Endothelial cell of umbilical vein (primary cell): ENCODE measurements around the gene CHIC2. TPM values are rescaled to one million over a fixed set of nuclear protein-coding genes. Genes with fewer than 3 reads are reported as not detected.

Experiments used
- BruUV-seq: library from RNA; stranded (reverse); fragments of 400-500 nt; replicated peaks from 2 replicates; lab custom pipeline; 2021; lab: Mats Ljungman, UMichigan
- CTCF ChIA-PET: fragments of 300-600, 350-600 bp; sonication (Branson Sonifier 250); formaldehyde crosslinking; loops from one replicate; lab custom pipeline; 2021; ENCODE audit warnings: antibody characterized with exemption, inconsistent platforms; lab: Charles Lee
- POLR2A ChIA-PET: fragments of 300-600, 350-600 bp; sonication (Branson Sonifier 250); formaldehyde crosslinking; loops from one replicate; lab custom pipeline; 2021; ENCODE audit warnings: antibody characterized with exemption, inconsistent platforms; lab: Charles Lee
- DNase-seq: peaks from one replicate; pipeline ENCODE4 v3.0.0-alpha.2; 2011; ENCODE audit warnings: low read depth, low spot score
- FAIRE-seq: peaks from 2 replicates; lab custom pipeline; 2011; peaks lifted over from hg19 to GRCh38; lab: Jason Lieb, UNC
- H2AFZ ChIP-seq: 2 replicates; pipeline ENCODE4 v1.6.0; 2012; ENCODE audit warnings: low read depth, low read length, control low read depth, inconsistent platforms
- H3K27ac ChIP-seq: 2 replicates; pipeline ENCODE4 v1.5.1; 2011; ENCODE audit warnings: low read depth, mild to moderate bottlenecking, control low read depth, low read length, moderate library complexity; ENCODE audit not compliant: insufficient read depth
- H3K27me3 ChIP-seq, 2 experiments: 2 replicates each; pipeline versions ENCODE4 v1.6.0 to v1.6.1; 2011; ENCODE audit warnings: low read length in 2 of 2, mixed read lengths in 1 of 2; ENCODE audit not compliant: control insufficient read depth in 2 of 2, insufficient read depth in 2 of 2
- H3K36me3 ChIP-seq, 2 experiments: 2 replicates in 1 of 2; 3 replicates in 1 of 2; pipeline ENCODE4 v1.5.1; 2011; ENCODE audit warnings: low read length in 2 of 2, mild to moderate bottlenecking in 1 of 2, moderate library complexity in 1 of 2; ENCODE audit not compliant: control insufficient read depth in 2 of 2, insufficient read depth in 2 of 2; ENCODE audit errors: extremely low read depth in 1 of 2
- H3K4me1 ChIP-seq: 3 replicates; pipeline ENCODE4 v1.5.1; 2011; ENCODE audit warnings: mild to moderate bottlenecking, low read length; ENCODE audit not compliant: control insufficient read depth, insufficient read depth; ENCODE audit errors: extremely low read depth
- H3K4me2 ChIP-seq: 2 replicates; pipeline ENCODE4 v1.6.1; 2011; ENCODE audit warnings: low read length, control low read depth, mixed read lengths; ENCODE audit not compliant: insufficient read depth
- H3K4me3 ChIP-seq, 3 experiments: fragments of 200-600 bp in 1 of 3; sonication (generic), shearing (Covaris generic) in 1 of 3; replicated peaks in 1 of 3; 2 replicates each; pipeline ENCODE4 v1.5.1; 2011 to 2016; ENCODE audit warnings: control low read depth in 3 of 3, low read length in 3 of 3, mild to moderate bottlenecking in 2 of 3, inconsistent platforms in 1 of 3, low read depth in 1 of 3, moderate library complexity in 1 of 3; ENCODE audit not compliant: insufficient read depth in 1 of 3
- H3K79me2 ChIP-seq: 2 replicates; pipeline ENCODE4 v1.6.0; 2012; ENCODE audit warnings: low read length, inconsistent platforms; ENCODE audit not compliant: control insufficient read depth, insufficient read depth
- H3K9ac ChIP-seq: replicated peaks from 2 replicates; pipeline ENCODE3; 2011; ENCODE audit warnings: low read length, control low read depth; ENCODE audit not compliant: insufficient read depth; ENCODE audit errors: extremely low read depth
- H3K9me1 ChIP-seq: replicated peaks from 3 replicates; pipeline ENCODE4 v1.6.0; 2011; ENCODE audit warnings: mild to moderate bottlenecking, low read length; ENCODE audit not compliant: control insufficient read depth, insufficient read depth; ENCODE audit errors: extremely low read depth
- H3K9me3 ChIP-seq: replicated peaks from 2 replicates; pipeline ENCODE4 v1.5.1; 2012; ENCODE audit warnings: low read length, inconsistent platforms; ENCODE audit not compliant: control insufficient read depth, insufficient read depth
- H4K20me1 ChIP-seq: replicated peaks from 2 replicates; pipeline ENCODE3; 2011; ENCODE audit warnings: mild to moderate bottlenecking, low read length; ENCODE audit not compliant: control insufficient read depth, insufficient read depth; ENCODE audit errors: extremely low read depth
- CTCF ChIP-seq, 2 donors: IDR thresholded peaks; 1 replicate in 1 of 2; 2 replicates in 1 of 2; pipeline ENCODE4 v1.5.1; 2011; ENCODE audit warnings: low read length in 2 of 2, mild to moderate bottlenecking in 2 of 2, moderate library complexity in 2 of 2, control low read depth in 1 of 2, inconsistent platforms in 1 of 2, low read depth in 1 of 2; ENCODE audit not compliant: insufficient read depth in 1 of 2; ENCODE audit errors: extremely low read depth in 1 of 2
- EZH2 ChIP-seq: IDR thresholded peaks from 2 replicates; pipeline ENCODE4 v1.6.1; 2012; ENCODE audit warnings: borderline replicate concordance, low read depth, mild to moderate bottlenecking, moderate library complexity, low read length, inconsistent platforms; ENCODE audit not compliant: severe bottlenecking
- FOS ChIP-seq: IDR thresholded peaks from 2 replicates; pipeline ENCODE4 v1.6.1; 2011; ENCODE audit warnings: mild to moderate bottlenecking, low read length, moderate library complexity, borderline replicate concordance; ENCODE audit not compliant: insufficient read depth
- GATA2 ChIP-seq: IDR thresholded peaks from 2 replicates; pipeline ENCODE4 v1.7.0; 2011; ENCODE audit warnings: low read depth, mild to moderate bottlenecking, moderate library complexity, mixed read lengths, low read length; ENCODE audit not compliant: insufficient read length, insufficient read depth
- JUN ChIP-seq: IDR thresholded peaks from 2 replicates; pipeline ENCODE4 v1.6.1; 2011; ENCODE audit warnings: borderline replicate concordance, low read depth; ENCODE audit not compliant: insufficient read length, insufficient read depth
- MAX ChIP-seq: IDR thresholded peaks from 2 replicates; pipeline ENCODE4 v1.6.1; 2011; ENCODE audit not compliant: insufficient read depth, insufficient read length
- MYC ChIP-seq: IDR thresholded peaks from one replicate; pipeline ENCODE4 v1.6.1; 2011; ENCODE audit warnings: mild to moderate bottlenecking, low read depth, low read length
- POLR2A ChIP-seq: IDR thresholded peaks from 2 replicates; pipeline ENCODE4 v1.6.1; 2012; ENCODE audit warnings: low read depth, mild to moderate bottlenecking, control low read depth, low read length
- POLR2AphosphoS5 ChIP-seq: IDR thresholded peaks from 2 replicates; pipeline ENCODE4 v1.6.1; 2012; ENCODE audit warnings: low read depth, mild to moderate bottlenecking, control low read depth, low read length, moderate library complexity; ENCODE audit not compliant: insufficient read depth
- dilution Hi-C: fragments of 300-500 bp; cut with MboI; formaldehyde crosslinking; loops from one replicate; pipeline ENCODE4 v1.15.0; 2019; ENCODE audit warnings: low sequenced_read_pairs; ENCODE audit not compliant: extremely low pct_ligation_motif_present
- intact Hi-C: fragments of 100-400 bp; cut with micrococcal nuclease; formaldehyde crosslinking; loops from one replicate; pipeline ENCODE4 v1.10.0; 2022
- polyA plus RNA-seq, 4 experiments: library from polyadenylated mRNA; depleted of rRNA in 3 of 4; stranded (reverse) in 3 of 4; unstranded in 1 of 4; fragments of >200 nt; gene quantifications; 2 replicates each; pipeline versions ENCODE4 v1.2.1 to v1.2.3, GENCODE V29; 2011 to 2012; ENCODE audit warnings: missing spikeins in 1 of 4
- total RNA-seq: library from RNA; stranded (reverse); gene quantifications from 2 replicates; pipeline ENCODE4 v1.2.3, GENCODE V29; 2021

Gene CHIC2
- total and polyA plus RNA-seq, 2 donors (not counting 3 experiments of a cell fraction or from before 2014, with no cell fraction given) = 27.4 to 43.3 TPM

GRCh38 chr4:53961351-53961750 is 103.1 kb downstream of the CHIC2 start:
- Histone ChIP-seq H3K27ac (no peak overlapping the region), H3K36me3 (no peaks in the 10 kb centered on the region), H3K4me3 (no peak overlapping the region), H3K4me2 (no peak overlapping the region), H3K9me1 (no peaks in the 10 kb centered on the region), H3K79me2 (no peaks in the 10 kb centered on the region), H3K9ac (no peak overlapping the region), H3K27me3 (no peaks in the 10 kb centered on the region), H4K20me1 (no peaks in the 10 kb centered on the region), H3K9me3 (no peaks in the 10 kb centered on the region), H3K4me1 (no peaks in the 10 kb centered on the region), H2AFZ (no peak overlapping the region)
- no peak for DNase-seq
- no TSS peak for BruUV-seq
- intact Hi-C loops = no loop called here
- ChIA-PET POLR2A (no interaction called here), CTCF (interaction anchor here (0.9 to 1.1 kb wide), 2 partner anchors 11 to 273 kb away, joined by 3 read pairs; no protein-coding TSS in a partner anchor)
- dilution Hi-C loops = no loop called here
- TF ChIP-seq GATA2 (no peak), POLR2AphosphoS5 (no peak), EZH2 (no peak), MYC (no peak), CTCF (IDR thresholded peaks at IDR 0.05; ENCODE audit: extremely low read depth in 1 of 2, insufficient read depth in 1 of 2, low read depth in 1 of 2, low read length in 2 of 2) (no peak), JUN (no peak), MAX (no peak), POLR2A (no peak), FOS (no peak)
- no peak for FAIRE-seq
